Stimulated activated CD8-positive, alpha-beta memory T cell treated with anti-CD3 and anti-CD28 coated beads, Interleukin-4, amount 100 ng/mL, for 24 hours (primary cell): Measurements from ENCODE around the gene ARHGEF12.
A peak's percentile ranks its signal among the peaks of the same experiment; 100 is the strongest.
"Not testable (repeated sequence)": the region's sequence is repeated elsewhere in the genome, so short reads cannot be mapped to it uniquely, and the experiment has no call there.

Experiments
- DNase-seq: peaks from one replicate; pipeline ENCODE4 v3.0.0-alpha.2; 2020; ENCODE audit warnings: low read depth

The ARHGEF12 gene

DNA sequence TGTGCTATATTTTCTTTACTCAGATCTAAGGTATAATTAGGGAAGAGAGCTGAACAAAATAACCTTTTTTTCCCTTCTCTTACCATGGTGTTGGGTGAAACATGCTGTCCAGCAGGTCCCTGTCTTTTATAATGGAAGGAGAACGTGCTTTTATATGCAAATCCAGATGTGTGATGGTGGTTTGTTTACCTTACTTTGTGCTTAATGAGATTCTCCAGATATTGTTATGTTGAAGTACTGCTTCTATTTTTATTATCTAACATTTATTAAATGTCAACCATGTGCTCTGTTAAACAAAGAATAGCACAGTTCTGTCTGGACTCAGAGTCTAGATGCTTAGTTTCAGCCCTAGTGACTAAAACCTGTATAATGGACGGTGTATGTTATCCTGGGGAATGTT is 165.2 kb downstream of the ARHGEF12 start:
- DNase-seq, result no peak

DNA sequence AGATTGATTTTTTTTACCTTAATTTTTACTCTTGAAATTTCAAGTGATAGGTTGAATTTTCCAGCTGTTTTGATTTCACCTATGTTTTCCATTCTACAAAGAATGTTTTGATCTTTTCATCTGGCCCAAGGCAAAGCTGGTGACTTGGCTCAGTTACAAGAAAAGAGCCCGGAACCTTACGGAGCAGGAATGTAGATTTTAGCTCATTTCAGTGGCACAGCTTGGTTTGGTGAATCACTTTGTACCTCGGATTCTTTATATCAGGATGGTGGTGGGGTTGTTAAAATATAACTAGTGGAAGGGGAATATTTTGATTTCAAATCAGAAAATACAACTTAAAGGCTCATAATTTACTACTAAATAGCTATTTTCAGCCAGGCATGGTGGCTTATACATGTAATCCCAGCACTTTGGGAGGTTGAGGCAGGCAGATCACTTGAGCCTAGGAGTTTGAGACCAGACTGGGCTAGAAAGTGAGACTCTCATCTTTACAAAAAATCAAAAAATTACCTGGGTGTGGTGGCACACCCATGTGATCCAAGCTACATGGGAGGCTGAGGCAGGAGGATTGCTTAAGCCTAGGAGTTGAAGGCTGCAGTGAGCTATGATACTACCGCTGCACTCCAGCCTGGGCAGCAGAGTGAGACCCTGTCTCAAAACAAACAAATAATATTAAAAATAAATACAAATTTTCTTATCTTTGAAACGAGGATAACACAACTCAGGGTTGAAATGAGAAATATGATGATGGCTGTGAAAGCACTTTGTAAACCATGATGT is 166.0 kb downstream of the ARHGEF12 start:
- no peak for DNase-seq

DNA sequence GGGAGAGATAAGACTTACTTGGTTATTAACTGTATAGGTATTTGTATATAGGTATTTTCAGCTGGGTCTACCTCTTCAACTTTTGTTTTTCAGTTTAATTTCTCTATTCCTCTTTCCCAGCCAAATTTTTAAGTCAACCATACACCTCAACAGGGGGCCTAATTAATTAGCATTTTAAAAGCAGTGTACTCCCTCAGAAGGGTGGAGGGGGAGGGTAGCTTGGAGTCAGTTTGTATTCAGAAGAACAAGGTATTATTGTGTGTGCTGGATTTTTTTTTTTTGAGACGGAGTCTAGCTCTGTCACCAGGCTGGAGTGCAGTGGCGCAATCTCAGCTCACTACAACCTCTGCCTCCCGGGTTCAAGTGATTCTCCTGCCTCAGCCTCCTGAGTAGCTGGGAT is 167.3 kb downstream of the ARHGEF12 start:
- not testable (repeated sequence) for DNase-seq

DNA sequence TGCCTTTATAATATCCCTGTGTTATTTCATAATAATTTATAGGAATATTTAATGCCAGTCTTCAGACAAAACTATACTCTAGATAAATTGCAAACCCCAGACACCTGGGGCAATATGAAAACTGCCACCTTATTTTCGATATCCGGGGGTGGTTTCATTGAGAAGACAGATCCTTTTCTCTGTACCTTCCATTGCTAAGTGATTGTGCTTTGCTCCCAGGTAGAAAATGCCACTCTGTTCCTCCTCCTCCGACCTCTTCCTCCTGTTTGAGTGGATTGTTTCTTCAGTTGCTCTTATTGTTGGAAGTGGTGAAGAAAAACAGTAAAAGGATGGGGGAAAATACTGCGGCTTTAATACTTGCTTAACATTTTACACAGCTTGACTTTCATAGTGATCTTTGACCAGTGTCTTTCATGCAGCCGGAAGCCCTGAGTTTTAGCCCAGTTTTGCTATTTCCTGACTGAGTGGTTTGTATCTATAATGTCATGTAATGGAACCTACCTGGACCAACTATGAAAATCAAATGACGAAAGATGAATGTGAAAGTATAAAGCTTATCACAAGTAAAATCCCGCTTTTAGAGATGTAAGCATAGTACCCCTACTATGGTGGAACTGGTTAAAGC is 169.7 kb downstream of the ARHGEF12 start:
- no peak for DNase-seq

DNA sequence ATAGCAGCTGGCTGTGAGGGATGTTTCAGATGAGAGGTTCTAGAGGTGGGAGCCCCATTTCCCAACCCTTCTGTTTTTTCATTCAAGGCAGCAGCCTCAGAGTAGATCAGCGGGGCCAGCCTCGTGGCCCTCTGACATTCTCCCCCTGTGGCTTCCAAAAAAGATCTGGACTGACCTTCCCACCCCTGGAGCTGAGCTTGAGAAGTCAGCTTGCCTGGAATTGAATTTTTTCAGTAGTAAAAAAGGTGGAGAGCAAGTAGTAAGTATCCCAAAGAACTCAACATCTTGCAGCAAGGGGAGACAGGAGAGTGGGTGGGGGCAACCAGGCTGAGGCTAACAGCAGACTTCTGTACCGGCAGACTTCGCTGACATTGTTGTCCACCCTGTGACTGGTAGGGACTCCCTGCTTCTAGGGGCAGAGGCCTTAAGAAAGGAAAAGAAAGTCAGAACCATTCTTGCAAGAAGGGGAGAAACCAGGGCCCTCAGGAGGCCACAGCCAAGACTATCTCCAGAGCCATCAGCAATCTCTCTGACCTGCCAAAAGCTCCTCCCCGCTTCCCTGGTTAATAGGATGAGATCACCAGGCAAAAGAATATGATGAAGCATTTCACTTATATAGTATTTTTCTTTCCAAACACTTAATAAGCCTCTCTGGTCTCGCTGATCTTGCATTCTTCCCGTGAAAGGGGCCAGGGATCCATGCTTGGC is 173.3 kb downstream of the ARHGEF12 start:
- DNase-seq, result no peak

DNA sequence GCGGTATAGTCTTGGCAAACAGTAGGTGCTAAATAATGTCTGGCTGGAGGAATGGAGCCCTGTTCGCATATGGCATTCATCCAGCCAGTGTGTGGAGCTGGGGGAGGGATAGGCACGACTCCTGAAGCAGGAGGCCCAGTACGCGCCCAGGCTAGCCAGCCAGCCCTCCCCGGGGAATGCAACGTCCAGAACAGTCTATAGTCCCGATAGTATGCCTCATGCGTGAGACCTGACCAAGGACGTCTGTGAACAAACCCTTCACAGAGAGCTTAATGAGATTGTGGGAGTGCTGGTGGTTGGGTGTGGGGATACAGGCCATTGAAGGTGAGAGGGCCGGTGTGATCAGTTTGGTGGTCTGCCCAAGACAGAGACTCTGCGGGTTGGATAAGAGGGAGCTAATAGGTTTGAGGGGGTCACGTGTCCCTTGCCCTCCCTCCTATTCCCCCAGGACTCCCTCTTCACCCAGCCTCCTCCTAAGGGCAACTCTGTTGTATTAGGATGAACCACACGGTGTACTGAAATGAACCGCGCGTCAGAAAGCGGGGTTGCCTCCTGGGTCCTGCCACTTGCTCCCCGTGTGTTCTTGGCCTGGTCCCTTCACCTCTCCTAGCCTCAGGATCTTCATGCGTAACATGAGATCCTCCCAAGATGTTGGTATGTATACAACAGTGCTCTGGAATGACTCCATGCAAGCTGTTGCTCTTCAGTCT is 174.3 kb downstream of the ARHGEF12 start:
- DNase-seq, result no peak

DNA sequence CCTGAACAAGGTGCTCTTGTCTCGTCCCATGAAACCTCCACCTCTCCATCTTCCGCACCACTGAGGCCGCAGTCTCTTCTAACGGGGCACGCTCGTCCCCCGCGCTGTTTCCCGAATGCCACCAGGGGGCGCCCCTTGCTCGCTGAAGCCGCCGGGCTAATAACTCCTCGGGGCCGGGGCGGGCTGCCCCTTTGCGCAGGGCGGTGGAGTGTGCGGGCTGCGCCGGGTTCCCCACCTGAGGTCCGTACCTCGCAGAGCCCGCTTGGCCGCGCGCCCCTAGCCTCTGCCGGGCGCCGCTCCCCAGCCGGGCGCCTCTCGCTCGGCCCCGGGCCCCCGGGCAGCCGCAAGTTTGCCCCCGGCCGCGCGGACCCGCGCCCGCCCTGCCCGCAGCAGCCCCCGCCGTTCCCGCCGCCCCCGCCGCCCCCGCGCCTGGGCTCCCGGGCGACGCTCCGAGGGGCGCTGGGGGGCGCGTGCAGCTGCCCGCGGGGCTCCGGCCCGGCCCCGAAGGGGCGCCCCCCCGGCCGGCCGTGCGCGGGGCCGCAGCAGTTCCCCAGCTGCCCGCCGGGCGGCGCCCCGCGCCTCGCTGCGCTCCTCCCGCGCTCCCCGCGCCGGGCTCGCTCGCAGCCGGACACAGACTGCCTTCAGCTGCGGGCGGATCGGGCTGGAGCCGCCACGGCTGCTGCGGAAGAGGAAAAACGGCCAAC is 175.1 kb downstream of the ARHGEF12 start, which contains the start of gene GRIK4:
TSS of gene GRIK4 (plus strand) at position 633 of the 704 bp plus-strand sequence. CDS start 148,571 bp downstream, outside the sequence.
- peak; percentile 73 for DNase-seq

DNA sequence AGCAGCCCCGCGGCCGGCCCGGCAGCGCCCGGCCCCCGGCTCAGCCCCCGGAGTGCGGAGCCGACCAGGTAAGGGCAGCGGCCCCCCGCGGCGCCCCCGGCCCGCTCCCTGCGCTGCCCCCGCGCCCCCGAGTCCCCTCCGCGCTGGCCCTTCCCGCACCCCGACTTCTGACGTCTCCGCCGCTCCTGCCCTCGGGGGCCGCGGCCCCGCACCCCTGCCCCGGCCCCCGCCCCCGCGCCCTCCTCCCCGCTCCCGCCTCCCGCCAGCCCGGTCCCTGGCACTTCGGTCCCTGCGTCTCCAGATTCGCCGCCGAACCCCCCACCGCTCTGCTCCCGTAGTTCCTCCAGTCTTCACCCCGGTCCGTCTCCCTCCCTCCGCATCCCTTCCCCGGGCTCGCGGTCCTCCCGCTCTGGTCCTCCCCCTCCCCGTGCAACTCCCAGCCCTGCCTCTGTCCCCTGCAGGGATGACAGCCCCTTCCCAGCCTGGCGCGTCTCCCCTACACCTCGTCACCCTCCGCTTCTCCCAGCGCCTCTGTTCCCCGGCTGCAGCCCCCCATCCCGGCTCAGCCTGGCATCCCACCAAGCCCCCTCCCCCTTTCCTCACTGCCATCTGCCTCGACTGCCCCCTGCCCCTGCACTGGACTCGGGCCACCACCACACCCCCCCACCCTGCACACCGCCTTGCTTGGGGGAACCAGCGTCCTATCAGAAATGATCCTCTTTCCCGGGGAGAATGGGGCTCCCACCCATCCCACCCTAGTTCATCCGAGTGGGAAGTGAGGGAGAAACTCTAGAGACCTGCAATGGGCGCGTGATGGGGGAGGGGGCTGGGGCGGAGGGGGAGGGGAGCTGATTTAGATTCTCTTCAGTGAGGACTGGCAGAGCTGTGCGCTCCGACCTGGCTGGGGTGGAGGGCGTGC is 175.9 kb downstream of the ARHGEF12 start:
- DNase-seq, result no peak

DNA sequence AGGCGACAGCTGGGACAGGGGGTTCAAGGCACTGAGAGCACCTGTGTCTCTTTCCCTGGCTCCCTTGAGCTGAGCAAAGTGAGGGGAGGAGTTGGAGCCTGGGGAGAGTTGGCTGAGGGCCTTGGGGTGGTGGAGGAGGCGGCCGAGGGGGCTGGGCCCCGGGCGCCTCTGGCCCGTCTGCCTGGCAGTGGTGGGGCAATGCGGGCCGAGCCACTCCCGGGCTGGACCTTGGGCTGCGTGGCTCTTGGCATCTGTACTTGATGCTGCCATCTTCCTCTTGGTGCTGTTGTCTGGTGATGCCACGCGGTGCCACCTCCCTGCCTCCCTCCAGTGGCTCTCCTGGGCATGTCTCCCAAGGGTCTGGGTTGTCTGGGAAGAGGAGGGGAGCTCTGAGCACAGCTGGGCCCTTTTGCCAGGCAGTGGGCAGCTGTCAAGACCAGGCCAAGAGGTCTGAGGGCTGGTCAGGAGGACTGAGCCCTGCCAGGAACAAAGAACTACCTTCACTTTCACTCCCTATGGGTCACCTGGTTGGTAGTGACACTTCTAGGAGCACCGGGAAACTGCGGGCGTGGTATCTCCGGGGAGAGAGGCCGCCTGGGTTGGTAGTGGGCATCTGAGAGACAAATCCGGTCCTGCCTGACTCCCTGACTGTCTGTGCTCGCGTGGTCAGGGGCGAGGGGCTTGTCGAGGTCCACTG is 176.7 kb downstream of the ARHGEF12 start:
- no peak for DNase-seq

DNA sequence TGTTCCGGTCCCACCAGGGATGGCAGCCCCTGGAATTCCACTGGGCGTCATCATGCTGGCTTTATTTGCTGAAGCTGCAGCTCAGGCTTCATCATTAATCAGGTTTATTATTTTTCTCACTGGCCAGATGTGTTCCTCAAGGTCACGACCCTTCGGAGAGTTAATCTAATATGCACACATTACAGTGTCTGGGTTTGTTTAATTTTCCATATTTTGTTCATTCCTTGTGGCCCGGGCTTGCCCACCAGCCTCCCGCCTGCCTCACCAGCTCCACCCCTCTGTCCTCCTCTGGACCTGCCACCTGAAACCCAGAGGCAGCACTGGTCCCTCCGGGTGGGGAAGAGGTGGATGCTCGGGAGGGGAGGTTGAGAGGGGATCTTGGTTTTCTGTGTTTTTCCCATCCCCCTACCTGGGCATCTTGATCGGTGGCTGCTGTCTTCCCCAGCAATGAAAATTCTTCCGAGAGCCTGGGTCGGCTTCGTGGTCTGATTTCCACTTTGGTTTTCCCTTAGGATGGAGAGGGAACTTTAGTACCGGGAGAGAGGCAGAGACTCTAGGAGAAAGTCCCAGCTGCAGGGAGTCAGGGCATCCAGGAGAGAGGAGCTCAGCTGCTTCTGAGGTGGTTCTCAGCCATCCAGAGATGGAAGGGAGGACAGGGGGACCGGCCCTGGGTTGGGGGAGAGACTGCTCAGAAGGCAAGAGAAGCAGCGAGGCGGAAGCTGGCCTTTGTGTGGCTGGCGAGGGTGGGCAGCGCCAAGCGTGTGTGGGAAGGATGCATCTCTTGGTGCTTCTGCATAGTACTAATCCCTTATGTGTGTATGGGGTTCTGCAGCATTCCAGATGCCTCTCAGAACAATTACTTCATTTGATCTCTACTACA is 177.5 kb downstream of the ARHGEF12 start:
- DNase-seq, result no peak

DNA sequence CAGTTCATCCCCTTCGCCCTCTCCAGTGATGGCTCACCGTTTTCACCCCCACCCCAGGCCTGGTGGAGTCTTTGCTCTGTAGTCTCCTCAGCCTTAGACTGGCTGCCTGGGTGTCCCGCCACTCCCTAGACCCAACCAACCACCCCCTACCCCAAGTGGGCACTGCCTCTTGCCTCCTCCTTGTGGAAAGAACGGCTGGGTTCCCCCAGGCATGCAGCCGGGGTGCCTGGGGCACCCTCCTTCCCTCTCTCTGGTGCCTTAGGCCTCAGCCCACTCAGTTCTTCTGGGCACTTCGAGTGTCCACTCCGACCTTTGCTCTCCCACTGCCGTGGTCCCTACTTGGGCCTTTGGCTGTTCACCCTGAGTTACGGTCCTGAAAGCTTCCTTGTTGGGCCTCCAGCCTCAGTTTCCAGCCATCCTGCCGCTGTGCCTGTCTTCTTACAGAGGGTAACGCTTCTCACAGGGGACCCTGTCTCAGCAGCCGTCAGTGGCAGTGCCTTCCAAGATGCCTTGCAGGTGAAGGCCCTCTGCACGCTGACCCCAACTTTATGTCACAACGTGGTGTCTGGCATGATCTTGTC is 178.4 kb downstream of the ARHGEF12 start:
- DNase-seq, result no peak

DNA sequence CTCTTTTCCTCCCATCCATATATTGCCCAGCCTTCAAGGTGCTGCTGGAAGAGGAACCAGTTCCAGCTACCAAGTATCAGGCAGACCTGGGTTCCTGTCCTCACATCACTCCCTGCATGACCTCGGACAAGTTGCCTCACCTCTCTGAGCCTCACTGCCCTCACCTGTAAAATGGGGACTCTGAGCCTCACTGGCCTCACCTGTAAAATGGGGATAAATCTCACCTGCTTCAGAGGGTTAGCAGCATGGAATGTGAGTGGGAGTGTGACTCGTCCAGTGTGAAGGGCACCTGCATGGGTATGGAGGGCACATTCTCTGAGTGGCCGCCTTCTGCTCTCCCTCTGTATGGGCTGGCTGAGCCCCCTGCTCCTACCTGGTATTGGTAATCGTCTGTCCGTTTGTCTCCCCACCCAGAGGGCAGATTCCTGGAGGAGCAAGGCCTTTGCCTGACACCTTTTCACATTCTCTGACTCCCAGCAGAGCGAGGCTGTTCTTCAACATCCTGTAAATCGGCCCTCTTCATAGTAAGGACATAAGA is 179.0 kb downstream of the ARHGEF12 start:
- DNase-seq, result no peak

DNA sequence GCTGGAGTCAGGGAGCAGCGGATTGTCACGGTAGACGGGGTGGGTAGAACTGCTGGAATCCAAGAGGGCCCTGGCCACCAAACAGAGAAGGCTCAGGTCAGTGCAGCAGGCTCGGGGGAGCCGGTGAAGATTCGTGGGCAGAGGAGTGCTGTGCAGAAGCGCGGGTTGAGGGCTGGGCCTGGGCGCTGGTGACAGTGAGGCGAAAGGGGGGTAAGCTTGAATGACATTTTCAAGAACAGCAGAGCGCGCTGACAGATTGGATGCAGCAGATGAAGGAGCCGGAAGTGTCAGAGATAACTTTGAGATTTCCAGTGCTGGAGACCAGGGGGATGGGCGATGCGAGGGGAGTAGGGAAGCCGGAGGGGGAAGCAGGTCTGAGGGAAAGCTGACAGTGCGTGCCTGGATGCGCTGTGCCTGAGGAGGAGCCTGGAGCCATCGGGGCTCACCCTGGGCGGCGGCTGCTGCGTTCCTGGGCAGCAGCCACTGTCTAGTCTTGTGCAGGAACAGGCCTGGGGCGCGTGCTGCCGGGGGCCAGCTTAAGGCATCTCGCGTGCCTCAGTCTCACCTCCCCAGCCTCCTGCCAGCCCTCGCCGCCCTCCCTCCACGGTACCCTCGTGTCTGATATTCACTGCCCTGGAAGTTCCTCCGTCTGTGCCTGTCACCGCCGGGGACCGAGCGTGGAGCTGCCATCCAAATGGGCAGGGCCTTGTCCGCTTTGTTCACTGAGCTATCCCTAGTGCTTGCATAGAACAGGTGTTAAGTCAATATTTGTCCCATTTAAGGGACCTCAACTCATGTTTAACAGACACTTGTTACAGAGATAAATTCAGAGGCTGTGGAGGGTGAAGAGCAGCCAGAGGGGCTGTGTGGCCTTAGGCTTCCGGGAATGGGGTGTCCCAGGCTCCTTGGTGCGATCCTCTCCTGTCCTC is 180.5 kb downstream of the ARHGEF12 start:
- DNase-seq, result no peak

DNA sequence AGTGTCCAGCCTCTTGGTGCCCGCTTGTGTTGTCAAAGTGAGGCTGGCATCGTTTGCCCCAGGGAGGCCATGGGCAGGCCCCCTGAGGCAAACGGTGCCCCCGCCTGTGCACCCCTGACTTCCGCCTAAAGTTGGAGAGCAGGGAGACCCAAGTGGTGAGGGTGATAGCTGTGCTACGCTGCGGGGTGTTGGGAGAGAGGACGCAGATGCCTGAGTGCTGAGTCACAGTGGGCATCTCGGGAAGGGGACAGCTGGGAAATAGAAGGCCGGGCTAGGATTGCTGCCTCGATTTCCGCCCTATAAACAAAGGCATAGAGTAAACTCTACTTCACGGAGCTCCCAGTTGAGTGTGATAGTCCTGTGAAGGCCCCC is 181.2 kb downstream of the ARHGEF12 start:
- no peak for DNase-seq

DNA sequence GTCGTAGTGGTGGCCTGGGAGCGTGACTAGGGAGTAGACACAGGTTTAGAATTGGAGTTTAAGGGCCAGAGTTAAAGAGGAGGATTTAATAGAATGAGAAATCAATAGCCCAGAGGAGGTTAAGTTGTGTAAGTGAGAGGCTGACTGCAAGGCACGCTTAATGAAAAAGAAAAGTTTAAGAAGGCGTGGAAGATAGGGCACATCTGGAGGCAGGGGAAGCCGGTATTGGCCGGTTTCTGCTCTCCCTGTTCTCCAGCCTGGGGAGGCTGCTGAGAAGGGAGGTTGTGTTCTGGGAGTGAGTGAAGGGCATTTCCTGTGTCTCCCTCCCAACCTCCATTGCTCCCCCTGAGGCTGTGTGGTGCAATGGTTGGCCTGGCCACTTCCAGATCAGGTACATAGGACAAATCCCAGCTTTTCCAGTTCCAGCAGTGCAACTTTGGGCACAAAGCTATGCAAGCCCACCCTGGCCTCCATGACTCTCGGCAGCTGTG is 181.6 kb downstream of the ARHGEF12 start:
- no peak for DNase-seq

DNA sequence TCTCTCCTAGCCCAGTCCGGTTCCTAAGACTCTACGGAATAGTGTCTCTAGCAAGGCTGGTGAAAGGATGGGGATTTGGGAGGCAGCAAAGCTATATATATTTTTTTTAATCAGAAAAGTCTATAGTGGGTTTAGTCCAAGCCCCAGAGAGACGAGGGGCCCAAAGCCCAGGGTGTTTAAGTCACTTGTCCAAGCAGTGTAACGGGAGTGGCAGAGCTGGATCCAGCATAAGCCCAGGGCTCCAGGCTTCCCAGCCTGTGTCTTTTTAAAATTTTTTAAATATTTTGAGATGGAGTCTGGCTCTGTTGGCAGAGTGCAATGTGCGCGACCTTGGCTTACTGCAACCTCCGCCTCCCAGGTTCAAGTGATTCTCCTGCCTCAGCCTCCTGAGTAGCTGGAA is 182.1 kb downstream of the ARHGEF12 start:
- no peak for DNase-seq

DNA sequence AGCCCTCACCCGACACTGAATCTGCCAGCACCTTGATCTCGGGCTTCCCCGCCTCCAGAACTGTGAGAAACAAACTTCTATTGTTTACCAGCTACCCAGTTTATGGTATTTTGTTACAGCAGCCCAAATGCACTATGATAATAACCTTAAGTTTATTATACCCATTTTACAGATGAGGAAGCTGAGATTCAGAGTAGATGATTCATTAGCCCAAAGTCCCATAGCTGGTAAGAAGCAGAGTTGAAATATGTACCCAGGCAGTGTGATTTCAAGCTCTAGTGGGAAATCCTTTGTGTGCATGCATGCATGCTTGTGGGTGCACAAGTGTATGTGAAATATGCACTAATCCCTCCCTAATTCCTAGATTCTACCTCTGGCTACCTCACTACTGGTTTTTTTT is 183.3 kb downstream of the ARHGEF12 start:
- DNase-seq, result no peak
